Mesendoderm (in vitro differentiated cells): ENCODE measurements around the gene NFKBIB.
A peak's percentile ranks its signal among the peaks of the same experiment; 100 is the strongest.

Source experiments
- DNase-seq: peaks from one replicate; pipeline ENCODE4 v3.0.0; 2013
- H2AK5ac ChIP-seq: 2 replicates; pipeline ENCODE4 v1.6.1; 2013; ENCODE audit warnings: low read length, inconsistent platforms
- H2BK120ac ChIP-seq: 2 replicates; pipeline ENCODE4 v1.6.1; 2013; ENCODE audit warnings: low read depth, mild to moderate bottlenecking, low read length, moderate library complexity, mixed read lengths
- H2BK15ac ChIP-seq: replicated peaks from 2 replicates; pipeline ENCODE4 v1.6.1; 2013; ENCODE audit warnings: low read depth, mild to moderate bottlenecking, moderate library complexity
- H2BK5ac ChIP-seq: 2 replicates; pipeline ENCODE4 v1.6.1; 2013; ENCODE audit warnings: low read length, inconsistent platforms
- H3K18ac ChIP-seq: 2 replicates; pipeline ENCODE4 v1.6.1; 2013; ENCODE audit warnings: mild to moderate bottlenecking, low read length, mixed read lengths
- H3K23ac ChIP-seq: one replicate; pipeline ENCODE4 v1.6.1; 2013; ENCODE audit warnings: low read length
- H3K27ac ChIP-seq: 2 replicates; pipeline ENCODE4 v1.5.1; 2013; ENCODE audit warnings: low read depth, mild to moderate bottlenecking, inconsistent platforms, low read length, moderate library complexity
- H3K27me3 ChIP-seq: 2 replicates; pipeline ENCODE4 v1.6.1; 2013; ENCODE audit warnings: low read length, control low read depth, mild to moderate bottlenecking, inconsistent platforms; ENCODE audit not compliant: insufficient read depth, poor library complexity
- H3K36me3 ChIP-seq: 2 replicates; pipeline ENCODE4 v1.6.1; 2013; ENCODE audit warnings: low read length, inconsistent platforms; ENCODE audit not compliant: control insufficient read depth, insufficient read depth
- H3K4ac ChIP-seq: one replicate; pipeline ENCODE4 v1.6.1; 2013; ENCODE audit warnings: low read depth, mild to moderate bottlenecking, low read length, moderate library complexity
- H3K4me1 ChIP-seq: 2 replicates; pipeline ENCODE4 v1.6.1; 2013; ENCODE audit warnings: low read depth, low read length, inconsistent platforms; ENCODE audit not compliant: control insufficient read depth
- H3K4me2 ChIP-seq: 2 replicates; pipeline ENCODE4 v1.6.1; 2013; ENCODE audit warnings: low read length
- H3K4me3 ChIP-seq: 2 replicates; pipeline ENCODE4 v1.5.1; 2013; ENCODE audit warnings: mild to moderate bottlenecking, low read length
- H3K56ac ChIP-seq: one replicate; pipeline ENCODE4 v1.6.1; 2013; ENCODE audit warnings: low read length
- H3K79me1 ChIP-seq: 2 replicates; pipeline ENCODE4 v1.6.1; 2013; ENCODE audit warnings: low read length, inconsistent platforms
- H3K79me2 ChIP-seq: 2 replicates; pipeline ENCODE4 v1.6.1; 2013; ENCODE audit warnings: mild to moderate bottlenecking, low read length; ENCODE audit not compliant: control insufficient read depth, insufficient read depth
- H3K9ac ChIP-seq: 2 replicates; pipeline ENCODE4 v1.6.1; 2013; ENCODE audit warnings: low read length, inconsistent platforms
- H4K5ac ChIP-seq: one replicate; pipeline ENCODE4 v1.6.1; 2013; ENCODE audit warnings: low read length
- H4K8ac ChIP-seq: one replicate; pipeline ENCODE4 v1.6.1; 2013; ENCODE audit warnings: low read depth, mild to moderate bottlenecking, control low read depth, low read length, moderate library complexity
- WGBS: extraction: QIAGEN DNeasy Blood & Tissue Kit; methylation state at CpG from one replicate; pipeline ENCODE4 v1.1.7; 2013; ENCODE audit warnings: low lambda C conversion rate, missing lambda C conversion rate; ENCODE audit not compliant: insufficient coverage; ENCODE audit errors: extremely low coverage; 5-methylcytosine and 5-hydroxymethylcytosine counted together

NFKBIB gene

DNA sequence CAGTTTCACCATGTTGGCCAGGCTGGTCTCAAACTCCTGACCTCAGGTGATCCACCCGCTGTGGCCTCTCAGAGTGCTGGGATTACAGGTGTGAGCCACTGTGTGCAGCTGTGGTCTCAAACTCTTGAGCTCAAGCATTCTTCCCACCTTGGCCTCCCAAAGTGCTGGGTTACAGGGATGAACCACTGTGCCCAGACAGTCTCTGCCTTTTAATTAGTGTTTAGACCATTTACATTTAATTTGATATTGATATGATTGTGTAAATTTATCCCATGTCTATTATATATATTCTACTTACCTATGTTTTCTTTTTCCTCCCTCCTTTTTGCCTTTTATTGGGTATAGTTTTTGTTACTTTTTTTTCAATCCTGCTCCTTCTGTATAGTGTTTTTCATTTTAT lies 1.9 kb downstream of the NFKBIB start:
- Histone ChIP-seq H3K27ac (no peak overlapping the region), H2BK120ac (no peak overlapping the region)
- WGBS = no CpG with 5 or more reads among the region's 1 CpG

GRCh38 chr19:38904581-38905539 lies 5.1 kb downstream of the NFKBIB start:
- Histone ChIP-seq H2BK15ac (no peak overlapping the region), H2BK120ac (no peak overlapping the region), H3K27ac (no peak overlapping the region), H4K8ac (no peak overlapping the region), H3K79me1 (no peaks in the 10 kb centered on the region), H3K23ac (no peak overlapping the region), H3K27me3 (no peaks in the 10 kb centered on the region), H3K4me3 (no peak overlapping the region), H3K4me1 (no peaks in the 10 kb centered on the region), H2BK5ac (no peak overlapping the region), H3K9ac (no peak overlapping the region), H3K4ac (no peak overlapping the region), H3K4me2 (no peak overlapping the region), H3K36me3 (peaks cover 2% of the 10 kb centered on the region), H3K18ac (no peak overlapping the region), H4K5ac (no peak overlapping the region), H3K56ac (no peak overlapping the region), H2AK5ac (no peak overlapping the region), H3K79me2 (no peaks in the 10 kb centered on the region)
- WGBS = no CpG with 5 or more reads among the region's 35 CpGs
- DNase-seq = no peak

More for the DNA sequence above, 1.9 kb downstream of the NFKBIB start:
- Histone ChIP-seq H3K4me2 (no peak overlapping the region), H3K9ac (no peak overlapping the region), H3K79me2 (no peaks in the 10 kb centered on the region), H4K8ac (no peak overlapping the region), H3K36me3 (peaks cover 2% of the 10 kb centered on the region), H3K4ac (no peak overlapping the region), H2BK5ac (no peak overlapping the region), H4K5ac (no peak overlapping the region), H3K79me1 (no peaks in the 10 kb centered on the region), H3K4me3 (no peak overlapping the region), H3K27me3 (no peaks in the 10 kb centered on the region), H2BK15ac (no peak overlapping the region), H3K23ac (peak overlapping the region; percentile 45), H2AK5ac (no peak overlapping the region), H3K56ac (no peak overlapping the region), H3K4me1 (no peaks in the 10 kb centered on the region), H3K18ac (no peak overlapping the region)
- DNase-seq = no peak

- no peak overlapping the region for H3K18ac ChIP-seq
- no peak for DNase-seq
- no peaks in the 10 kb centered on the region for H3K79me1 ChIP-seq
- no peak overlapping the region for H3K56ac ChIP-seq
- no peak overlapping the region for H3K27ac ChIP-seq
- H3K27me3 ChIP-seq = no peaks in the 10 kb centered on the region
- WGBS = no CpG with 5 or more reads among the region's 4 CpGs
- no peak overlapping the region for H4K8ac ChIP-seq
- no peak overlapping the region for H2AK5ac ChIP-seq
- H2BK120ac ChIP-seq = no peak overlapping the region
- H3K9ac ChIP-seq = no peak overlapping the region
- no peak overlapping the region for H2BK5ac ChIP-seq
- no peak overlapping the region for H3K4me2 ChIP-seq
- no peak overlapping the region for H2BK15ac ChIP-seq
- H4K5ac ChIP-seq = no peak overlapping the region
- H3K4me1 ChIP-seq = no peaks in the 10 kb centered on the region
- H3K4ac ChIP-seq = no peak overlapping the region
- no peak overlapping the region for H3K4me3 ChIP-seq
- H3K23ac ChIP-seq = no peak overlapping the region
- H3K79me2 ChIP-seq = no peaks in the 10 kb centered on the region
- peaks cover 2% of the 10 kb centered on the region for H3K36me3 ChIP-seq
These were observed 5.9 kb downstream of the NFKBIB start for GRCh38 chr19:38905620-38906019.

GRCh38 chr19:38907227-38907626 lies 7.5 kb downstream of the NFKBIB start:
- no peak overlapping the region for H2AK5ac ChIP-seq
- no peak overlapping the region for H3K18ac ChIP-seq
- H3K27me3 ChIP-seq = no peaks in the 10 kb centered on the region
- no peak for DNase-seq
- H3K9ac ChIP-seq = no peak overlapping the region
- no peak overlapping the region for H3K4ac ChIP-seq
- no peak overlapping the region for H2BK5ac ChIP-seq
- peaks cover 2% of the 10 kb centered on the region for H3K36me3 ChIP-seq
- H4K5ac ChIP-seq = no peak overlapping the region
- H2BK15ac ChIP-seq = no peak overlapping the region
- no peak overlapping the region for H3K4me2 ChIP-seq
- H3K4me1 ChIP-seq = no peaks in the 10 kb centered on the region
- H3K79me2 ChIP-seq = no peaks in the 10 kb centered on the region
- H4K8ac ChIP-seq = no peak overlapping the region
- no CpG with 5 or more reads among the region's 29 CpGs for WGBS
- no peak overlapping the region for H3K56ac ChIP-seq
- no peak overlapping the region for H3K27ac ChIP-seq
- no peak overlapping the region for H3K4me3 ChIP-seq
- H3K23ac ChIP-seq = no peak overlapping the region
- no peaks in the 10 kb centered on the region for H3K79me1 ChIP-seq
- H2BK120ac ChIP-seq = no peak overlapping the region

DNA sequence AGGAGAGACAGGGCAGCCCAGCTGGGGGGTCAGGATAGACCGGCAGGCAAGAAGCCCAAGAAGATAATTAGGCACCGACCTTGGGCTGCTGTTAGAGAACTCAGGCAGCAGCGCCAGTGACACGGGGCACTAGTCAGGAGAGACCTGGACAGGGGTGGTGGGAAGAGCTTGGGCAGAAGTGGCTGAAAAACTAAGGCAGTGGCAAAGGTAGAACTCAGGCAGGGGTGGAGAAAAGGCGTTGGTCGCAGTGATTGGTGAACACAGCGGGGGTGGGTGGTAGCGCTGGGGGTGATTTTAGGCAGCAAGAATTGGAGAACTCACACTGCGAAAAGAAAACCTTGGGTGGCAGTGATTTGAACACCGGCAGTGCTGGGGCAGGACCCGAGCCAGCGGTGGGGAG lies 7.9 kb downstream of the NFKBIB start:
- no peak overlapping the region for H2AK5ac ChIP-seq
- no CpG with 5 or more reads among the region's 12 CpGs for WGBS
- no peak overlapping the region for H3K9ac ChIP-seq
- no peak overlapping the region for H3K4ac ChIP-seq
- no peak overlapping the region for H3K23ac ChIP-seq
- no peak for DNase-seq
- no peak overlapping the region for H4K8ac ChIP-seq
- H3K18ac ChIP-seq = no peak overlapping the region
- no peak overlapping the region for H3K27ac ChIP-seq
- no peak overlapping the region for H2BK120ac ChIP-seq
- no peak overlapping the region for H3K4me3 ChIP-seq
- no peaks in the 10 kb centered on the region for H3K27me3 ChIP-seq
- H3K79me1 ChIP-seq = no peaks in the 10 kb centered on the region
- no peaks in the 10 kb centered on the region for H3K79me2 ChIP-seq
- H2BK5ac ChIP-seq = no peak overlapping the region
- H3K36me3 ChIP-seq = peaks cover 2% of the 10 kb centered on the region
- H3K4me1 ChIP-seq = no peaks in the 10 kb centered on the region
- H3K4me2 ChIP-seq = no peak overlapping the region
- no peak overlapping the region for H4K5ac ChIP-seq
- no peak overlapping the region for H3K56ac ChIP-seq
- no peak overlapping the region for H2BK15ac ChIP-seq
